Panc1 (cell line): Measurements from ENCODE around the gene NT5DC3. TPM values are rescaled to one million over a fixed set of nuclear protein-coding genes. Genes with fewer than 3 reads are reported as not detected.

ENCODE experiments used
- ATAC-seq: fragments of 200-7000 bp; cut with Tn5 transposase; 2 replicates; pipeline ENCODE4 v1.9.1; 2020; ENCODE audit warnings: mild to moderate bottlenecking, moderate library complexity
- BruUV-seq: library from RNA; stranded (reverse); fragments of 400-500 nt; replicated peaks from 2 replicates; lab custom pipeline; 2021; lab: Mats Ljungman, UMichigan
- CTCF ChIA-PET: fragments of 300-600 bp; sonication (Branson Sonifier 250); formaldehyde crosslinking; loops from one replicate; lab custom pipeline; 2022; ENCODE audit warnings: antibody characterized with exemption; lab: Charles Lee
- POLR2A ChIA-PET: fragments of 300-600 bp; sonication (Branson Sonifier 250); formaldehyde crosslinking; loops from one replicate; lab custom pipeline; 2022; ENCODE audit warnings: antibody characterized with exemption; lab: Charles Lee
- DNase-seq: peaks from one replicate; pipeline ENCODE4 v3.0.0-alpha.2; 2010; ENCODE audit warnings: low read depth, low spot score
- H3K27ac ChIP-seq: 2 replicates; pipeline ENCODE4 v1.5.1; 2011; ENCODE audit warnings: mild to moderate bottlenecking, low read length, inconsistent platforms
- H3K27me3 ChIP-seq: fragments of 200-500 bp; sonication (Bioruptor generic); 2 replicates; pipeline ENCODE4 v1.6.0; 2014; ENCODE audit warnings: low read length, inconsistent platforms; ENCODE audit not compliant: control insufficient read depth, insufficient read depth
- H3K36me3 ChIP-seq: fragments of 200-500 bp; sonication (Bioruptor generic); 2 replicates; pipeline ENCODE4 v1.5.1; 2014; ENCODE audit warnings: inconsistent platforms, mild to moderate bottlenecking, low read length, moderate library complexity; ENCODE audit not compliant: control insufficient read depth, insufficient read depth
- H3K4me1 ChIP-seq: 2 replicates; pipeline ENCODE4 v1.5.1; 2011; ENCODE audit warnings: inconsistent platforms, mild to moderate bottlenecking, low read length, moderate library complexity; ENCODE audit not compliant: control insufficient read depth, insufficient read depth
- H3K4me3 ChIP-seq, 2 experiments: 2 replicates each; pipeline ENCODE4 v1.5.1; 2011 to 2012; ENCODE audit warnings: low read depth in 2 of 2, low read length in 2 of 2, mild to moderate bottlenecking in 2 of 2, inconsistent platforms in 1 of 2, moderate library complexity in 1 of 2
- H3K9me3 ChIP-seq: fragments of 200-500 bp; sonication (Bioruptor generic); 2 replicates; pipeline ENCODE4 v1.5.1; 2014; ENCODE audit warnings: low read depth, mild to moderate bottlenecking, inconsistent platforms, low read length, moderate library complexity; ENCODE audit not compliant: control insufficient read depth, insufficient read depth
- POLR2AphosphoS5 ChIP-seq: IDR thresholded peaks from 2 replicates; pipeline ENCODE4 v1.6.1; 2012; ENCODE audit warnings: mild to moderate bottlenecking, low read depth, low read length, moderate library complexity
- SIN3A ChIP-seq: IDR thresholded peaks from 2 replicates; pipeline ENCODE4 v1.6.1; 2012; ENCODE audit warnings: low read depth, mild to moderate bottlenecking, low read length, moderate library complexity, borderline replicate concordance; ENCODE audit not compliant: insufficient read depth
- TCF7L2 ChIP-seq: IDR thresholded peaks from 2 replicates; pipeline ENCODE4 v1.6.1; 2011; ENCODE audit warnings: mild to moderate bottlenecking, low read depth, low read length, inconsistent platforms
- in situ Hi-C: cut with HindIII; loops from 2 replicates; pipeline ENCODE4 v1.10.0; 2016; ENCODE audit warnings: low sequenced_read_pairs, low pct_unique_long_range_greater_than_20kb
- intact Hi-C: fragments of 100-400 bp; cut with micrococcal nuclease; formaldehyde crosslinking; loops from one replicate; pipeline ENCODE4 v1.10.0; 2022; ENCODE audit not compliant: unreplicated experiment
- total RNA-seq: library from RNA; stranded (reverse); gene quantifications from one replicate; pipeline ENCODE4 v1.2.1, GENCODE V29; 2021; ENCODE audit not compliant: unreplicated experiment
- TF ChIP-seq, protein P1 (sequence below): fragments of 450-650 bp; IDR thresholded peaks from 2 replicates; pipeline ENCODE4 v1.5.1; 2017; ENCODE audit warnings: mild to moderate bottlenecking
- TF ChIP-seq, protein P2 (sequence below), 2 experiments: IDR thresholded peaks; 2 replicates each; pipeline ENCODE4 v1.6.1; 2011 to 2012; ENCODE audit warnings: low read depth in 2 of 2, control low read depth in 1 of 2, low read length in 1 of 2, mild to moderate bottlenecking in 1 of 2, moderate library complexity in 1 of 2; ENCODE audit not compliant: insufficient read depth in 1 of 2

NT5DC3 gene
- total RNA-seq, 1 experiment from 2014 or later, result 24.9 TPM

GRCh38 chr12:103791350-103791920 lies 49.6 kb downstream of the NT5DC3 start:
- H3K27me3 ChIP-seq, result no peaks in the 10 kb centered on the region
- ATAC-seq (no peak), DNase-seq (no peak)
- H3K36me3 ChIP-seq, result peaks cover 6% of the 10 kb centered on the region
- no peaks in the 10 kb centered on the region for H3K4me1 ChIP-seq
- TF ChIP-seq, protein P1, sequence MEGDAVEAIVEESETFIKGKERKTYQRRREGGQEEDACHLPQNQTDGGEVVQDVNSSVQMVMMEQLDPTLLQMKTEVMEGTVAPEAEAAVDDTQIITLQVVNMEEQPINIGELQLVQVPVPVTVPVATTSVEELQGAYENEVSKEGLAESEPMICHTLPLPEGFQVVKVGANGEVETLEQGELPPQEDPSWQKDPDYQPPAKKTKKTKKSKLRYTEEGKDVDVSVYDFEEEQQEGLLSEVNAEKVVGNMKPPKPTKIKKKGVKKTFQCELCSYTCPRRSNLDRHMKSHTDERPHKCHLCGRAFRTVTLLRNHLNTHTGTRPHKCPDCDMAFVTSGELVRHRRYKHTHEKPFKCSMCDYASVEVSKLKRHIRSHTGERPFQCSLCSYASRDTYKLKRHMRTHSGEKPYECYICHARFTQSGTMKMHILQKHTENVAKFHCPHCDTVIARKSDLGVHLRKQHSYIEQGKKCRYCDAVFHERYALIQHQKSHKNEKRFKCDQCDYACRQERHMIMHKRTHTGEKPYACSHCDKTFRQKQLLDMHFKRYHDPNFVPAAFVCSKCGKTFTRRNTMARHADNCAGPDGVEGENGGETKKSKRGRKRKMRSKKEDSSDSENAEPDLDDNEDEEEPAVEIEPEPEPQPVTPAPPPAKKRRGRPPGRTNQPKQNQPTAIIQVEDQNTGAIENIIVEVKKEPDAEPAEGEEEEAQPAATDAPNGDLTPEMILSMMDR, result no peak
- TF ChIP-seq POLR2AphosphoS5, result no peak
- TF ChIP-seq, protein P2, sequence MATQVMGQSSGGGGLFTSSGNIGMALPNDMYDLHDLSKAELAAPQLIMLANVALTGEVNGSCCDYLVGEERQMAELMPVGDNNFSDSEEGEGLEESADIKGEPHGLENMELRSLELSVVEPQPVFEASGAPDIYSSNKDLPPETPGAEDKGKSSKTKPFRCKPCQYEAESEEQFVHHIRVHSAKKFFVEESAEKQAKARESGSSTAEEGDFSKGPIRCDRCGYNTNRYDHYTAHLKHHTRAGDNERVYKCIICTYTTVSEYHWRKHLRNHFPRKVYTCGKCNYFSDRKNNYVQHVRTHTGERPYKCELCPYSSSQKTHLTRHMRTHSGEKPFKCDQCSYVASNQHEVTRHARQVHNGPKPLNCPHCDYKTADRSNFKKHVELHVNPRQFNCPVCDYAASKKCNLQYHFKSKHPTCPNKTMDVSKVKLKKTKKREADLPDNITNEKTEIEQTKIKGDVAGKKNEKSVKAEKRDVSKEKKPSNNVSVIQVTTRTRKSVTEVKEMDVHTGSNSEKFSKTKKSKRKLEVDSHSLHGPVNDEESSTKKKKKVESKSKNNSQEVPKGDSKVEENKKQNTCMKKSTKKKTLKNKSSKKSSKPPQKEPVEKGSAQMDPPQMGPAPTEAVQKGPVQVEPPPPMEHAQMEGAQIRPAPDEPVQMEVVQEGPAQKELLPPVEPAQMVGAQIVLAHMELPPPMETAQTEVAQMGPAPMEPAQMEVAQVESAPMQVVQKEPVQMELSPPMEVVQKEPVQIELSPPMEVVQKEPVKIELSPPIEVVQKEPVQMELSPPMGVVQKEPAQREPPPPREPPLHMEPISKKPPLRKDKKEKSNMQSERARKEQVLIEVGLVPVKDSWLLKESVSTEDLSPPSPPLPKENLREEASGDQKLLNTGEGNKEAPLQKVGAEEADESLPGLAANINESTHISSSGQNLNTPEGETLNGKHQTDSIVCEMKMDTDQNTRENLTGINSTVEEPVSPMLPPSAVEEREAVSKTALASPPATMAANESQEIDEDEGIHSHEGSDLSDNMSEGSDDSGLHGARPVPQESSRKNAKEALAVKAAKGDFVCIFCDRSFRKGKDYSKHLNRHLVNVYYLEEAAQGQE (IDR thresholded peaks at IDR 0.05; ENCODE audit: insufficient read depth in 1 of 2, low read depth in 2 of 2, low read length in 1 of 2), result no peak
- no peak overlapping the region for H3K27ac ChIP-seq
- ChIA-PET CTCF (no interaction called here), POLR2A (no interaction called here)
- no TSS peak for BruUV-seq
- H3K4me3 ChIP-seq, result no peak overlapping the region
- intact Hi-C loops, result no loop called here
- no peaks in the 10 kb centered on the region for H3K9me3 ChIP-seq
- in situ Hi-C loops, result no loop called here

- ATAC-seq, result no peak
- intact Hi-C loops, result no loop called here
- DNase-seq, result no peak
- no peaks in the 10 kb centered on the region for H3K36me3 ChIP-seq
- no peak for TF ChIP-seq TCF7L2
- TF ChIP-seq POLR2AphosphoS5, result no peak
- TF ChIP-seq, protein P1, result no peak
- no peak for TF ChIP-seq SIN3A
- TF ChIP-seq, protein P2 (IDR thresholded peaks at IDR 0.05; ENCODE audit: insufficient read depth in 1 of 2, low read depth in 2 of 2, low read length in 1 of 2), result no peak
- POLR2A ChIA-PET, result no interaction called here
- CTCF ChIA-PET, result no interaction called here
- no TSS peak for BruUV-seq
- no peaks in the 10 kb centered on the region for H3K27me3 ChIP-seq
- in situ Hi-C loops, result no loop called here
- no peak overlapping the region for H3K27ac ChIP-seq
- H3K4me1 ChIP-seq, result no peaks in the 10 kb centered on the region
- H3K9me3 ChIP-seq, result no peaks in the 10 kb centered on the region
- H3K4me3 ChIP-seq, result no peak overlapping the region
These were observed 54.8 kb downstream of the NT5DC3 start for GRCh38 chr12:103786201-103786600.
